HFFc6 (cell line): Measurements from ENCODE around the gene SUPT4H1. TPM values are rescaled to one million over a fixed set of nuclear protein-coding genes. Genes with fewer than 3 reads are reported as not detected.

Source experiments
- DNase-seq: peaks from one replicate; pipeline ENCODE4 v3.0.0-alpha.2; 2018
- H3K27ac Mint-ChIP-seq: 2 replicates; pipeline ENCODE4 v1.8.0; 2020; ENCODE audit warnings: mild to moderate bottlenecking, mixed read lengths
- H3K27me3 Mint-ChIP-seq: 2 replicates; pipeline ENCODE4 v1.8.0; 2021; ENCODE audit warnings: mild to moderate bottlenecking, moderate library complexity, mixed read lengths; ENCODE audit not compliant: insufficient read depth
- H3K36me3 Mint-ChIP-seq: 2 replicates; pipeline ENCODE4 v1.8.0; 2021; ENCODE audit warnings: low read depth, mixed read lengths
- H3K4me1 Mint-ChIP-seq: 2 replicates; pipeline ENCODE4 v1.8.0; 2020; ENCODE audit warnings: low read depth, mixed read lengths
- H3K4me3 Mint-ChIP-seq: 2 replicates; pipeline ENCODE4 v1.8.0; 2020; ENCODE audit warnings: mild to moderate bottlenecking, moderate library complexity, mixed read lengths
- H3K9me3 Mint-ChIP-seq: 2 replicates; pipeline ENCODE4 v1.8.0; 2020; ENCODE audit warnings: mild to moderate bottlenecking, mixed read lengths
- CTCF ChIP-seq: fragments of 200-600 bp; sonication (generic); IDR thresholded peaks from 2 replicates; pipeline ENCODE4 v1.5.0; 2021; ENCODE audit warnings: antibody characterized with exemption, mild to moderate bottlenecking
- total RNA-seq, 6 experiments: library from RNA; stranded (reverse); fragmentation: NEBNext Ultra II Directional; extraction: Animal tissue kit (Norgen Biotek cat#: 25700); gene quantifications; 2 replicates in 1 of 6; 3 replicates in 5 of 6; pipeline ENCODE4 v1.2.3, GENCODE V29; 2021

The SUPT4H1 gene
- total RNA-seq, 6 experiments from 2014 or later = 95.6 to 110 (median 105) TPM

DNA sequence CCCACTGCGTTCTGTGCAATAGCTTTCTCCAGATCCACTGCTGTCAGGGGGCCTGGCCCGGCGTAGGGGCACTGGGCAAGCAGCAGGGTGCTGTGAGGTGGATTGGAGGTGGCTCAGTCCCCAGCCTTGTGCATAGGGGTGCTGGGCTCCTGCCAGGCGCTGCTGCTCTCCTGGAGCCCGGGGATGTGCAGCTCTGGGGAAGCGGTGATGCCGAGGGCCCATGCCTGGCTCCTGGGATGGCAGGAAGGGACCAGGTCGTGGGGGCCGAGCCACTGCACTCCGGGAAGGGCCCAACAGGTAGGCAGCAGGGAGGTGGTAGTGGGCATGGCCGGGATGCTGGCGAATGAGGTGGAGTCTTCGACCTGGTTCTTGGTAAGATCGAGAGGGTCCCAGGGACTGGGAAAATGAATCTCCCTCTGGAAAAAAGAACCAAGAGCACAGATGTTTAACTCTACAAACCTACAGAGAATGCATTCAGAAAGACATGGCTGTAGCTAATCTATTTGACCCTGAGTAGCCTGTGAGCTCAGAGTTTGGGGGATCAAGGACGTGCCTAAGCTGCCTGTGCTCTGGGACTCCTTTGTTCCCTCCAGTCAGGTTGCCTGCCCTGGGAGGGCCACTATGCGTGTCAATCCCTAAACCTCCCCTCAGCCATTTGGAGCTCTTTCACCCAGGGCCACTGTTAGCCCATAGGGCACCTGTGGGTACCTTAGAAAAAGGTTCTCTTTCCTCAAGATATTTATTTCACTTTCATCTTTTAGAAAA is 6.6 kb upstream of the SUPT4H1 start:
- no peaks in the 10 kb centered on the region for H3K9me3 Mint-ChIP-seq
- no peak for DNase-seq
- TF ChIP-seq CTCF = no peak
- peaks cover 22% of the 10 kb centered on the region for H3K27me3 Mint-ChIP-seq
- no peak overlapping the region for H3K4me3 Mint-ChIP-seq
- no peak overlapping the region for H3K27ac Mint-ChIP-seq
- no peaks in the 10 kb centered on the region for H3K36me3 Mint-ChIP-seq
- H3K4me1 Mint-ChIP-seq = no peaks in the 10 kb centered on the region

DNA sequence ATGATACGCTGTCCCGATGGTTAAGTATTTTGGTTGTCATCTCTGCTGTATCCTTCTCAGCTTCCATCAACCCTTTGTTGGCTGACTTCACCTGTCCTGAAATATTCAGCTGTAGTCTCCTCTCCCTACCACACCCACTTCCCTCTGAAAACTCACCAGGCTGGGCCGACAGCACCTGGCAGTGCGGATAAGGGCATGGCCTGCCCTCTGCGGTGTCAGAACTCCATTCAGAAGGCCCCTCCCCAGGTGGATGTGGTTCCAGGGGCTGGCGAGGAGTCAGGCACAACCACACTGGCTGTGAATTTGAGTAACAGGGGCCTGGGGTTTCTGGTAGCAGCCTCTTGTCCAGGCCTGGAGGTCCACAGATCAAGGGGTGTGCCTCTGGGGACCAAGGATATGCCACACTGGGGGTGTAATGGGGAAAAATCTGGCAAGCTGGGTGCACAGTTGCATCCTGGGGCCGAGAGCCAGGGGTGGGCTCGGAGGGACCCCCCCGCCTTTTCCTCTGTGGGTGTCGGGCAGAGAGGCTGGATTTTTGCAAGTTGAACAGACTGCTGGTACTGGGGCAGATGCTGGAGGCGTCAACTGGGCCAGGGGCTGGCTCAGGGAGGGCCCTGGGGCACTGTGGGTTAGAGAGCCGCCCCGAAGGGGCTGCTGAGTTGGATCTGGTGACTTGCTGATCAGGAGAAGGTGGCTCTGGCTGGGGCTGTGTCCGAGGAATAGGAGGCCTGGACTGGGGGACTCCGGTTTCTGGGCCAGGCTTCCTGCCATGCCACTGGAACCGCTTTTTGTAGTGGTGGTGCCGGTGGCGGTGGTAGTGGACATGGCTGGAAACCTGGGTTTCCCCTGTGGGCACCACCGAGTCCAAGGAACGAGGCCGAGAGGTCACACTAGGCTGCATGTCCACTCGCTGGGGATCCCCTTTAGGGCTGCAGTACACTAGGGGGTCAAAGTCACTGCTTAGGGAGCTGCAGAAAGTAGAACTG is 5.6 kb upstream of the SUPT4H1 start:
- no peak for DNase-seq
- no peak overlapping the region for H3K4me3 Mint-ChIP-seq
- peaks cover 16% of the 10 kb centered on the region for H3K27me3 Mint-ChIP-seq
- H3K9me3 Mint-ChIP-seq = no peaks in the 10 kb centered on the region
- no peak overlapping the region for H3K27ac Mint-ChIP-seq
- TF ChIP-seq CTCF = no peak
- no peaks in the 10 kb centered on the region for H3K36me3 Mint-ChIP-seq
- peaks cover 8% of the 10 kb centered on the region for H3K4me1 Mint-ChIP-seq

GRCh38 chr17:58356231-58356630 is 4.2 kb upstream of the SUPT4H1 start:
- TF ChIP-seq CTCF = no peak
- H3K27ac Mint-ChIP-seq = no peak overlapping the region
- H3K4me3 Mint-ChIP-seq = no peak overlapping the region
- peaks cover 7% of the 10 kb centered on the region for H3K36me3 Mint-ChIP-seq
- no peak for DNase-seq
- H3K9me3 Mint-ChIP-seq = no peaks in the 10 kb centered on the region
- peaks cover 17% of the 10 kb centered on the region for H3K4me1 Mint-ChIP-seq
- H3K27me3 Mint-ChIP-seq = peaks cover 4% of the 10 kb centered on the region

DNA sequence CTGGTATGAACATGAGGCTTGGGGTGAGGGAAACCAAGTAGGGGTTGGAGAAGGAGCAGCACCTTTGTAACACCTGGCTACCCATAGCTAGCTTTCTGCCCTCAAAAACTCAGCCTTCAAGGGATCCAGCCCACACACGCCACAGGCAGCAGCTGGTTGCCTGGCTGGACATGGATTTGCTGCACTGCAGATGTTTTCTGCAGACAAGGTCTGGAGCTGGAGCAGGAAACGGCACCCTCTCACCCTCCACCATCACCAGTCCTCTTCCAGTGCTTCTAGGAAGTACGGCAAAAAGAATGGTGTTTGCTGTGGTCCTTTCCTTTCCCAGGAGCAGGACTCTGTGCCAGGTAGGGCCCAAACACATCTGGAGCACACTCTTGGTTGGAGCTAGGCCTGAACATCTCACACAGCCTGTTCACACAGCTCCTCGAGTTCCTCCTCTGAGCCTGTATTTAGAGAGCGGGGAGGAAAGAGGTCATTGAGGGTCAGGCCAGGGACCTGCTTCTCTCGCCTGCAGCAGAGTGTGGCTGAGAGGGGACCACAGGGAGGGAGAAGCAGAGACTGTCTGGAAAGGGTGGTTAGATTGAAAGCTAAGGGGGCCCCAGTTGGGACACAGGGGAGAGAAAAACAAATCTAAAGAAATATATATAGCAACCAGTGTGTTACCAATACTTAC is 2.7 kb upstream of the SUPT4H1 start:
- H3K4me1 Mint-ChIP-seq = peaks cover 18% of the 10 kb centered on the region
- H3K27me3 Mint-ChIP-seq = peaks cover 4% of the 10 kb centered on the region
- H3K9me3 Mint-ChIP-seq = no peaks in the 10 kb centered on the region
- peaks cover 14% of the 10 kb centered on the region for H3K36me3 Mint-ChIP-seq
- no peak overlapping the region for H3K4me3 Mint-ChIP-seq
- no peak overlapping the region for H3K27ac Mint-ChIP-seq
- DNase-seq = no peak
- no peak for TF ChIP-seq CTCF

DNA sequence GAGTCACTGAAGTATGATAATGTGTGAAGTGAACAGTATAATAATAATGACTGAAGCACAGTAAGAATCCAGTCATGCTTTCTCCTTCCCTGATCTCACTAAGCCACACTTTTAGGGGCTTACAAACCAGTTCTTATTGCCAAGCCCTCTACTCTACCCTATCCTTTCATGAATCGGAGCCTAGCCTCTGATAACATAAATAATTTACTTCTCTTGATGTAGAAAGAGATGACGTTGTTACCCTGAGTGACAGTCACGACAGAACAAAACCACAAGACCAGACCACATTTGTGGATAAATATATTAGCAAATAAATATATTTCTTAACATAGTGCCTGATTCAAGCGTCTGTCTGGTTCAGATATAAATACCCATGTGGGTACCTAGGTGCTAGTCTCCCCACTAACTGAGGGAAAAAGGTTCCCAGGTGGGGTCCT is 1.4 kb upstream of the SUPT4H1 start:
- H3K27ac Mint-ChIP-seq = peak overlapping the region; percentile 80

More for the DNA sequence above, 1.4 kb upstream of the SUPT4H1 start:
- TF ChIP-seq CTCF = no peak
- peaks cover 27% of the 10 kb centered on the region for H3K36me3 Mint-ChIP-seq
- H3K4me3 Mint-ChIP-seq = peak overlapping the region; percentile 99
- H3K4me1 Mint-ChIP-seq = peaks cover 21% of the 10 kb centered on the region
- H3K9me3 Mint-ChIP-seq = no peaks in the 10 kb centered on the region
- peaks cover 4% of the 10 kb centered on the region; the same call in 1 of the 2 replicates for H3K27me3 Mint-ChIP-seq
- no peak for DNase-seq
